Astrocyte (in vitro differentiated cells and primary cell): ENCODE data around the gene TMEM74B. TPM values are rescaled to one million over a fixed set of nuclear protein-coding genes. Genes with fewer than 3 reads are reported as not detected.

Experiments used
- DNase-seq: peaks from one replicate; pipeline ENCODE4 v3.0.0-alpha.2; 2010; ENCODE audit warnings: low read depth
- FAIRE-seq: peaks from 2 replicates; lab custom pipeline; 2011; peaks lifted over from hg19 to GRCh38; lab: Jason Lieb, UNC
- H2AFZ ChIP-seq: 2 replicates; pipeline ENCODE4 v1.6.0; 2012; ENCODE audit warnings: low read depth, low read length, inconsistent platforms
- H3K27ac ChIP-seq: 2 replicates; pipeline ENCODE4 v1.5.1; 2011; ENCODE audit warnings: low read depth, low read length, inconsistent platforms
- H3K27me3 ChIP-seq: 2 replicates; pipeline ENCODE4 v1.6.0; 2011; ENCODE audit warnings: low read length, inconsistent platforms; ENCODE audit not compliant: insufficient read depth
- H3K36me3 ChIP-seq: 2 replicates; pipeline ENCODE4 v1.5.1; 2011; ENCODE audit warnings: low read length, inconsistent platforms; ENCODE audit not compliant: insufficient read depth
- H3K4me1 ChIP-seq: 2 replicates; pipeline ENCODE4 v1.5.1; 2011; ENCODE audit warnings: low read length, inconsistent platforms; ENCODE audit not compliant: insufficient read depth
- H3K4me2 ChIP-seq: 2 replicates; pipeline ENCODE4 v1.6.0; 2012; ENCODE audit warnings: low read length, inconsistent platforms
- H3K4me3 ChIP-seq: 2 replicates; pipeline ENCODE4 v1.5.1; 2011; ENCODE audit warnings: low read depth, mild to moderate bottlenecking, low read length, inconsistent platforms; ENCODE audit not compliant: insufficient read depth
- H3K79me2 ChIP-seq: 2 replicates; pipeline ENCODE4 v1.6.0; 2012; ENCODE audit warnings: mild to moderate bottlenecking, low read length, inconsistent platforms; ENCODE audit not compliant: insufficient read depth
- H3K9ac ChIP-seq: 2 replicates; pipeline ENCODE4 v1.6.0; 2012; ENCODE audit warnings: mild to moderate bottlenecking, low read length, inconsistent platforms
- H3K9me3 ChIP-seq: 2 replicates; pipeline ENCODE4 v1.5.1; 2012; ENCODE audit warnings: low read depth, mild to moderate bottlenecking, low read length, inconsistent platforms; ENCODE audit not compliant: insufficient read depth
- H4K20me1 ChIP-seq: 2 replicates; pipeline ENCODE4 v1.6.0; 2012; ENCODE audit warnings: low read length, inconsistent platforms; ENCODE audit not compliant: insufficient read depth
- H3K27ac Mint-ChIP-seq: one replicate; pipeline ENCODE4 v1.8.0; 2021; ENCODE audit warnings: mild to moderate bottlenecking, mixed read lengths; ENCODE audit not compliant: unreplicated experiment
- H3K27me3 Mint-ChIP-seq: one replicate; pipeline ENCODE4 v1.8.0; 2021; ENCODE audit warnings: low read depth, mixed read lengths; ENCODE audit not compliant: unreplicated experiment
- H3K36me3 Mint-ChIP-seq: one replicate; pipeline ENCODE4 v1.8.0; 2021; ENCODE audit warnings: low read depth, mixed read lengths; ENCODE audit not compliant: unreplicated experiment
- H3K4me1 Mint-ChIP-seq: one replicate; pipeline ENCODE4 v1.8.0; 2021; ENCODE audit warnings: low read depth, mixed read lengths; ENCODE audit not compliant: unreplicated experiment
- H3K4me3 Mint-ChIP-seq: one replicate; pipeline ENCODE4 v1.8.0; 2021; ENCODE audit warnings: mild to moderate bottlenecking, moderate library complexity, mixed read lengths; ENCODE audit not compliant: unreplicated experiment
- H3K9me3 Mint-ChIP-seq: one replicate; pipeline ENCODE4 v1.8.0; 2021; ENCODE audit warnings: mild to moderate bottlenecking, mixed read lengths; ENCODE audit not compliant: unreplicated experiment
- EZH2 ChIP-seq: IDR thresholded peaks from 2 replicates; pipeline ENCODE4 v1.6.1; 2012; ENCODE audit warnings: mild to moderate bottlenecking, low read length, inconsistent platforms; ENCODE audit not compliant: insufficient read depth
- total RNA-seq: library from RNA; stranded (reverse); gene quantifications from 2 replicates; pipeline ENCODE4 v1.2.1, GENCODE V29; 2021
- TF ChIP-seq, protein P1 (sequence below): IDR thresholded peaks from 2 replicates; pipeline ENCODE4 v1.5.1; 2011; ENCODE audit warnings: low read depth, mild to moderate bottlenecking, inconsistent platforms, low read length, moderate library complexity; ENCODE audit not compliant: insufficient read depth

Gene TMEM74B
- total RNA-seq, 1 donor from 2014 or later = 2.1 TPM

DNA sequence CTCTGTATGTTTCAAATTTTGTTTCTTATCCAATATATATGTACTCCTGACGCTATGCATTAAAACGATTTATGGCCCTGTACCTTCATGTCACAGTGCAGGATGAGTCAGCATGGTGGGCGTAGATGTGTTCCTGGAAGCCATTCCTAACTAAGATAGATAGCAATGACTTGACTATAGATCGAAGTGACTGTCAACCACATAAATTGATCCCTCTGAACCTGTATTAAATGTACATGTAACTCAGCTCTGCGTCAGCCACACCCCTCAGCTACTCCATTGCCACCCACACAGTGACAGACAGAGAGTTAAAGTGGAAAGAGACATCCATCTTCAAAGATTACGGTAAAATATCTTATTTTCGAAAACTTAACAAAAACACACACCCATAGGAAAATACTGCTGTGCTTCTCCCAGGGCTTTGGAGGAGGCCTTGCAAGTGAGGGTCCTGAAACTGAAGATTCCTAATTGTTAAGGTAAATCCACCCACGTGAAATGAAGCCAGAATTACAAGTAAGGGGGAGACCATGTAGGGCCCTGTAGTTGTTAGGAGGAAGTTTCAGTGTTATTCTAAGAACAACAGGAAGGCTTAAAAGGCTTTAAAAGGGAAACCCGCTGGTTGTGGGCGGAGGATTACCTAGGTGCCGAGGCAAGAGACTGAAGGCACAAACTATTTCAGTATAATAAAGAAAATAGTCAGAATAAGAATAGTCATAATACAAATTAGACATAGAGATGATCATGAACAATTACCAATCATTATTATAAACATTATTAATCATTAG is 30.8 kb upstream of the TMEM74B start:
- H3K79me2 ChIP-seq = no peaks in the 10 kb centered on the region
- no peaks in the 10 kb centered on the region for H4K20me1 ChIP-seq
- no peaks in the 10 kb centered on the region for H3K4me1 Mint-ChIP-seq
- no peak overlapping the region for H3K9ac ChIP-seq
- no peak overlapping the region for H3K4me2 ChIP-seq
- H3K9me3 Mint-ChIP-seq = no peaks in the 10 kb centered on the region
- H3K36me3 ChIP-seq = no peaks in the 10 kb centered on the region
- no peak for TF ChIP-seq EZH2
- TF ChIP-seq, protein P1, sequence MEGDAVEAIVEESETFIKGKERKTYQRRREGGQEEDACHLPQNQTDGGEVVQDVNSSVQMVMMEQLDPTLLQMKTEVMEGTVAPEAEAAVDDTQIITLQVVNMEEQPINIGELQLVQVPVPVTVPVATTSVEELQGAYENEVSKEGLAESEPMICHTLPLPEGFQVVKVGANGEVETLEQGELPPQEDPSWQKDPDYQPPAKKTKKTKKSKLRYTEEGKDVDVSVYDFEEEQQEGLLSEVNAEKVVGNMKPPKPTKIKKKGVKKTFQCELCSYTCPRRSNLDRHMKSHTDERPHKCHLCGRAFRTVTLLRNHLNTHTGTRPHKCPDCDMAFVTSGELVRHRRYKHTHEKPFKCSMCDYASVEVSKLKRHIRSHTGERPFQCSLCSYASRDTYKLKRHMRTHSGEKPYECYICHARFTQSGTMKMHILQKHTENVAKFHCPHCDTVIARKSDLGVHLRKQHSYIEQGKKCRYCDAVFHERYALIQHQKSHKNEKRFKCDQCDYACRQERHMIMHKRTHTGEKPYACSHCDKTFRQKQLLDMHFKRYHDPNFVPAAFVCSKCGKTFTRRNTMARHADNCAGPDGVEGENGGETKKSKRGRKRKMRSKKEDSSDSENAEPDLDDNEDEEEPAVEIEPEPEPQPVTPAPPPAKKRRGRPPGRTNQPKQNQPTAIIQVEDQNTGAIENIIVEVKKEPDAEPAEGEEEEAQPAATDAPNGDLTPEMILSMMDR = no peak
- no peaks in the 10 kb centered on the region for H3K4me1 ChIP-seq
- H3K27ac ChIP-seq = no peak overlapping the region
- H2AFZ ChIP-seq = no peak overlapping the region
- no peak overlapping the region for H3K4me3 Mint-ChIP-seq
- H3K9me3 ChIP-seq = no peaks in the 10 kb centered on the region
- no peaks in the 10 kb centered on the region for H3K36me3 Mint-ChIP-seq
- peaks cover 16% of the 10 kb centered on the region for H3K27me3 Mint-ChIP-seq
- no peak for FAIRE-seq
- H3K27ac Mint-ChIP-seq = no peak overlapping the region
- peaks cover 18% of the 10 kb centered on the region for H3K27me3 ChIP-seq
- no peak overlapping the region for H3K4me3 ChIP-seq
- no peak for DNase-seq

DNA sequence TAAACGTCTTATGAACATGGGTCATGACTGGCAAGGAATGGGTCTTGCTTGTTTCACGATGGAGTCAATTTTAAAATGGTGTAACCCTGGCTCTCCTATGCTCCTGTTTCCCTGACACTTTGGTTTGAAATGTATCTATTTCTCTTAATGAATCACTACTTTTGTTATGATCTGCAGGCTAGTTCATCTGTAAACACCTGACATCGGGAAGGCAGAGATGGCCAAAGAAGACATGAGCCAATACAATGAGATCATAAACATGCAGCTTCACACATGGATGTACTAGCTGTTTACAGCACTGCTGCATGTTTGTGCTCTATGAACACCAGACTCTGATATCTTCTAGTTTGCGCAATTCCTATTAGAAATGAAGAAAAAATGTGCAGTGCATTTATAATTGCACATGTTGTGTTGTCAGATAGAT is 30.1 kb upstream of the TMEM74B start:
- Histone ChIP-seq H3K4me3 (no peak overlapping the region), H3K9ac (no peak overlapping the region), H2AFZ (no peak overlapping the region), H3K9me3 (no peaks in the 10 kb centered on the region), H3K36me3 (no peaks in the 10 kb centered on the region), H4K20me1 (no peaks in the 10 kb centered on the region), H3K27me3 (peaks cover 19% of the 10 kb centered on the region), H3K79me2 (no peaks in the 10 kb centered on the region), H3K4me1 (no peaks in the 10 kb centered on the region), H3K4me2 (no peak overlapping the region), H3K27ac (no peak overlapping the region)
- Mint-ChIP-seq H3K27ac (no peak overlapping the region), H3K36me3 (no peaks in the 10 kb centered on the region), H3K4me3 (no peak overlapping the region), H3K27me3 (peaks cover 17% of the 10 kb centered on the region), H3K9me3 (no peaks in the 10 kb centered on the region), H3K4me1 (no peaks in the 10 kb centered on the region)
- DNase-seq (no peak), FAIRE-seq (no peak)
- TF ChIP-seq EZH2 = no peak
- TF ChIP-seq, protein P1 = no peak
